Measurements from ENCODE around the gene JARID2. TPM values are rescaled to one million over a fixed set of nuclear protein-coding genes. Genes with fewer than 3 reads are reported as not detected.

JARID2 gene
- total RNA-seq, 1 donor from 2014 or later, result 8.4 TPM

DNA sequence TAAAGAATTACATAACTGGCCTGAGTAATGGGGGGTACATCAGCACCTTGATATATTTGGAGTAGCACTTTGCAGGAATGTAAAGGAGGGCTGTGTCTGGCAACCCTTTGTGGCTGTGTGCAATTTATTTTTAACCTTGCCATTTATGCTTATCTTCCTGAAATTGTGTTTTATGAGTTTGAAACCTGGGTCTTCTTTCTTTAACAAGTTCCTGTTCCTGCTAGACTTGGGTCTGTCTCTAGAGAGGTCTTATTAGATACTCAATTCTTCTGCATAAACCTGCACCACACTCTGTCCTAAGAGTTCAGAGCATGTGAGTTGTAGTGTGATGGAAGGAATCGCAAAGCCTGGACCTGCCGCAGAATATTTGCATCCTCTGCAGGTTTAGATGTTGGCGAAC, 181.0 kb downstream of the JARID2 start:
- DNase-seq (ENCODE audit: missing footprints), result no peak

DNA sequence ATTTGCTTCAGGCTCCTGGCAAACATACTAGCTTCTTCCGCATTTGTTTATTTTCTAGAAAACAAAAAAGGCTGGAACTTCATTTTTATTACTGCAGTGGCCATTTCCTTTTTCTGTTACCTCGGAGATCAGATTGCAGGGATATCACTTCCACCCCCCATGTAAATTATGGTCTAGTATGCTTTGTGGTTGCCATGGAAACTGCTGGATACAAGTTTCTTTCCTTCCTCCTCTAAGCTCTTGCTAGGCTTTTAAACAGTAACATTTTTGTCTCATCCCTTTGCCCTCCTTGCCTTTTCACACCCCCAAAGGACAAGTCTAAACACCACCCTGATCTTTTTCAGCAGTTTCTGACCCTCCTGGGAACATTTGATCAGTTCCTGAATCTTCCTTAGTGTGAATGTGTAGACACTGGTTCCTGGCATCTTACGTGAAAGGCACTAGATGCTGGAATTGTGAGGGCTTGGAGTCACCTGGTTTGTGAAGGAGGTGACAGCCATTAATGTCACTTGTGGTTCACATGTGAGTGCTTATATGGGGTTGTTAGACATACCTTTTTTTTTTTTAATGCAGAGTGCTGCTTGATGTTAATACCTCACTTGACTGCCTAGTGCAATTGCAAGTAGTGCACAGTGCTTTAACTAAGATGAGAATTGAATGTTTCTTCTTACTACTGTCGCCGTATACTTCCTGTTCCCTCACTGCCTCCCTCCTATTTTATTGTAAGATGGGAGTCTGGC, 181.6 kb downstream of the JARID2 start:
- ATAC-seq, result peak; percentile 32

More for the DNA sequence above, 181.0 kb downstream of the JARID2 start:
- intact Hi-C loops (cut with DNase I), result no loop called here
- ATAC-seq, result no peak

DNA sequence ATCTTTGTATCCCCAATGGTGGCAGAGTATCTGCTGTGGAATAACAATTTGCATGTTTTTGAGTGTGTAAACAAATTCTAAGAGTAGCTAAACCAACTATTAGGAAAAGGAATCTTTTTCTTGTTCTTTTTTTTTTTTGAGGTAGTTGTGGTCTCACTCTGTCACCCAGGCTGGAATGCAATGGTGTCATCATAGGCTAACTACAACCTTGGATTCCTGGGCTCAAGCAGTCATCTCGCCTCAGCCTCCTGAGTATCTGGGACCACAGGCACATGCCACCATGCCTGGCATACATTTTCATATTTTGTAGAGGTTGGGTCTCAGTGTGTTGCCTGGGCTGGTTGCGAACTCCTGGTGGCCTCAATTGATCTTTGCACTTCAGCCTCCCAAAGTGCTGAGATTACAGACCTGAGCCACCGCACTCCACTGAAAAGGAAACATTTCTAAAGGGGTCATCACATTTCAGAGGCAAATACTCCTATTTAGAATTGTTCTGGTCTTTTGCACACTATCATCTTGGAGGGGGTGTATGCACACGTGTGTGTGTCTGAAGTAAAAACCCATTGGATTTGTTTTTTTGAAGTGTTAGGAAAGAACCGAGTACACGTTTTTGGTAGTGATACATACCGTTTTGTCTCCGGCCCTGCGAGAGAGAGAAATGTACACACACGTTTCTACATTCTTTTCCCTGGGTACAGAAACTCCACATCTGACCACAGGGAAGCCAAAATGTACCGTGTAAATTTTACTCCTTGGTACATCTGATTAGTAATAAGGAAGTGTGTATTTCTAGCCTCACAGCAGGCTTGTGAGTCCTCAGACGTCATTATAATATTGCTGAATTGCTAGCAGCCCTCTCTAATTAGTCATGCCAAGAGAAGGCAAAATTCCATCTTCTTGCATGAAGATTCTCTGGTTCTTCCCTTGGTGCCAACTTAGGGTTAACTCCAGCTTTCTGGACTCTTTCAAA, 183.6 kb downstream of the JARID2 start:
- intact Hi-C loops (cut with DNase I), result no loop called here
- ATAC-seq (no peak), DNase-seq (ENCODE audit: missing footprints) (no peak)

More for the DNA sequence above, 181.6 kb downstream of the JARID2 start:
- intact Hi-C loops (cut with DNase I), result no loop called here
- no peak for DNase-seq (ENCODE audit: missing footprints)

DNA sequence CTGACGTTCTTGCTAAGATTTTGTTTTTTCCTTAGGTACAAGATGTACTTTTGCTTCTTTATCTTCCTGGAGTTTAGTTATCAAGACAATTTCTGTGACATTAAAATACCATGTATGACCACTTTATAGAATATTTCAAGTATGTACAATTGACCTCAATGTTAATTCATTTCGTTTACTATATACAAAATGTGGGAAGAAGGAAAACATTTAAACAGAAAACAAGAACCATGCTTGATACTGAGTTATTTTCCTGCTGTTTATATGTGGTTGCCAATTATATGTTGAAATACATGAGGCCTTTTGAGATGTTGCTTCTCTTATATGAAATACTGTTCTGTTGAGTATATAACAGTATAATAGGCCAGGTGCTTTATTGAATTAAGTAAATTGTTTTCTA, 184.3 kb downstream of the JARID2 start:
- DNase-seq (ENCODE audit: missing footprints) (no peak), ATAC-seq (no peak)
- intact Hi-C loops (cut with DNase I), result no loop called here

DNA sequence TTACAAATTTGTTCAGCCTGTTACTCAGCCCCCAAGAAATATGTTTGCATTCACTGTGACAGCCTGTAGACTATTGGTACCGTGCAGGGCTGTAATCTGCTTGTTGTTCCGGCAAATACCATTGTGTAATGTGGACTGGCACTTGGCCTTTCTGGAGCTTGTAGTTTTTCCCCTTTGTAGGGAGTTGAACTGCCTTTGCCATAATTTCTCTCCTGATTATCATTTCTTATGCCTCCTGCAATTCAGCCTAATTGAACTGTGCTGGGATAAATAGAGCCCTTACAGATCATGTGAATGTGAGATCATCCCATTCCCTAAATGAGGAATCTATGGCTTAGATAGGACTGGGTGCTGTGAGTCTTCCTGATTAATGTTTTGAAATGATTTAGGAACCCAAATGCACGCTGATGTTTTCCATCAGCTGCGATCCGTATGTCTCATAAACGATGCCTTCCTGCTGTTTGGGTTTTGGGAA, 185.1 kb downstream of the JARID2 start:
- no peak for DNase-seq (ENCODE audit: missing footprints)
- peak; percentile 40 for ATAC-seq
- intact Hi-C loops (cut with DNase I), result no loop called here

DNA sequence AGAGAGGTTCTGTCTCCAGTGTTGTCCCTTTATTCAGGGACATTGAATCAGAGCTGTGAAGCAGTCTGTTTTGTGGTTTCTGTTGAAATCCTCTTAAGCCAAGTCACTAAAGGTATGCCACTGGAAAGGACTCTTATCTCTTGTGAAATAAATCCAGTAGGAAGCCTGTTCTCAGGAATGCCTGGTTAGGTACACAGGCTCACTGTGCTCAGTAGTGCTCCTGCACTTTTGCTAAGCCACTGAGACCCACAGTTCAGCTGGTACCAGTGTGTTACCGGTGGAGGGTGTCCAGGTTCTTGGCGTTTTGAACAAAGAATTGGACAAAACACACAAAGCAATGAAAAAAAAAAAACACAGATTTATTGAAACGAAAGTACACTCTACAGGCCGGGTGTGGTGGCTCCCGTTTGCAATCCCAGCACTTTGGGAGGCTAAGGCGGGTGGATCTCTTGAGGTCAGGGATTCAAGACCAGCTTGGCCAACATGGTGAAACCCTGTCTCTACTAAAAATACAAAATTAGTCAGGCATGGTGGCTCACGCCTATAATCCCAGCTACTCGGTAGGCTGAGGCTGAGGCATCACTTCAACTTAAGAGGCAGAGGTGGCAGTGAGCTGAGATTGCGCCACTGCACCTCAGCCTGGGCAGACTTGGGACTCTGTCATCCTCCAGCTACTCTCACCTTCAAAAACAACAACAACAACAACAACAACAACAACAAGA, 186.1 kb downstream of the JARID2 start:
- intact Hi-C loops (cut with DNase I), result no loop called here
- no peak for ATAC-seq
- DNase-seq (ENCODE audit: missing footprints), result no peak

DNA sequence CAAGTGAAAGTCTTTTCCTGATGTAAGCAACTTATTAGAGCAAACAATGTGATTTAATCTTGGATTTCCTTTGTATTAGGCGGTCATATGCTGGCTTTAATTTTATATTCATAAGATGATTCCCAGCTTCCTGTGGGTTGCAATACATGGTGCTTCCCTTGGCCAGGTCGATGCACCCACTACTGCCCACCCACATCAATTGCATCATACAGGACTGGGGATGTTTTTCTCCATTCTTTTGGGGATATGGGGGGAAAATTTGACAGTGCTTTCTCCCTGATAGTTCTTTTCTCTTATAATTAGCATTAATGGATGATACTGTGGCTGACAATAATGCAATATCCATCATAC, 187.6 kb downstream of the JARID2 start:
- intact Hi-C loops (cut with DNase I), result no loop called here
- ATAC-seq, result no peak
- DNase-seq (ENCODE audit: missing footprints), result no peak

DNA sequence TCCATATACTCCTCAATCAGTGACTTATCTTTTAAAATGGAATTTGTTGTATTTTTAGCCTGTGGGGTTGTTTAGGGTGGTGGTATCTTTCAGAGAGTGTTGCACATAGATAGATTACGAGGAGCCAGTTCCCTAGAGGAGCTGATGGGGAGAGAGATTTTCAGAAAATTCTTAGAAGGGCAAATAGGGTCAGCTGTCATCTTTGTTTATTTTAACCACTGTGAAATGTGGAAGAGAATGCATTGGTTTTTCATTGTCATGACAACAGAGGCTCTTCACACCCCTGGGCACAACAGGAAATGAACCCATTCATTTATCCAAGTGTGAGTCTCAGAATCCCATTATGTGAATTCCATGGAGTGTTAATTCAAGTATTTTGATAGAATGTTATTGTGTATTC, 188.4 kb downstream of the JARID2 start:
- intact Hi-C loops (cut with DNase I), result no loop called here
- no peak for ATAC-seq

DNA sequence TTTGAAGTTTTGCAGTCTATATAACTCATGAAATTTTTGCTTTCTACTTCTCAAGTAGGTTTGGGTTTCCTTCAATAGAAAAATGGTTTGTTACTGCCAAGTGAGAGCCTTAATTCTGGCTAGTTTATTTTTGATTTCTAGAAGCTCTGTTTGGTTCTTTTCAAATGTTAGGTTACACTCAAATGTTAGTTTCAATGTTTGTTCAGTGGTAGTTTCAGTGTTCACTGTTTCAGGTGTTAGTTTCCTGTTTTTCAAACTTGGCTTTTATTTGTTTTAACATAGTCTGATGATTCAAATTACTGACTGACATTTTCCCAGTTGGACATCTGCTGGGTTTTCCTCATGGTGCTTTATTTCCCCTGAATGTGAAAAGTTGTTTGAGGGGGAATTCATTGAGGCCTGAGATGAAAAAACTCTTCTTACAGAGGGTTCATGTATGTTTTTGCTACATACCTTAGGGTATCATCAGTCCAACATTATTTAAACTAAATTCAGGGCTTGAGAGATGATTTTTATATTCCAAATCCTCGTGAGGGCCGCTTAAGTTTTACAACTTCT, 189.0 kb downstream of the JARID2 start:
- intact Hi-C loops (cut with DNase I), result no loop called here
- ATAC-seq, result no peak
- DNase-seq (ENCODE audit: missing footprints), result no peak

More for the DNA sequence above, 188.4 kb downstream of the JARID2 start:
- no peak for DNase-seq (ENCODE audit: missing footprints)

DNA sequence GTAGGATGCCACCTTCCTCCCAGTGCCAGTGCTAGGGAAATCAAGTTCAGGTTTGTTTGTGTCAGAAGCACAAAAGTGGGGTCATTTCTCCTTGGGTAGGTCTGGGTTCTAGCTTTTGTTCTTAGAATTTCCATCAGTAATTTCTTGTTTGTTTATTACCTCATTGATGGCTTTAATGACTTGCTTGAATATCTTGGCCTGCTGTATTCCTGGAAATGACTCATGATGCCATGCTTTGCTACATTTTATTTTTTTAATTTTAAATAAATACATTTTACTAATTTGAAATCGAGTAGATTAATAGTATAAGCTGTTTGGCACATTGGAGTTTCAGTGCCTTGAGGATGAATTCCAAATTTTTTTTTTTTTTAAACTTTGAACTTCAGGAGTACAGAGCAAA, 189.6 kb downstream of the JARID2 start:
- no peak for ATAC-seq
- intact Hi-C loops (cut with DNase I), result no loop called here
- DNase-seq (ENCODE audit: missing footprints), result no peak

DNA sequence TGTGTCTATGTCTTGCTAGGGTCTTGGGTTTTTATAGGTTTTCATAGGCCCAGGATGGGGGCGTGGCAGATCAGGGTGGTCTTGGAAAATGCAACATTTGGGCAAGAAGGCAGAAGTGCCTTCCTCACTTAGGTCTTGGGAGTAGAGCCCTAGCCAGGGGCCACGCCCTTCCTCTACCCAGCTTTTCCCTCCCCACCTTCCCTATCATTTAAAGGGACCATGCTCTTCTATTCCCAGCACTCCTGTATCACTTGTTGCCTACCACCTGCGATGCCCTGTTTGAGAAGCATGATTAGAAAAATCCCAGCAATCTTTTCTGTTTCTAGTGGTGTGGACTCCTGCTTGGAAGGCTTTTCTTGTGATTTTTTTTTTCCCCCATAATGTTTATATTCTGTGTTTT, 190.6 kb downstream of the JARID2 start:
- DNase-seq (ENCODE audit: missing footprints), result no peak
- no peak for ATAC-seq
- intact Hi-C loops (cut with DNase I), result no loop called here

DNA sequence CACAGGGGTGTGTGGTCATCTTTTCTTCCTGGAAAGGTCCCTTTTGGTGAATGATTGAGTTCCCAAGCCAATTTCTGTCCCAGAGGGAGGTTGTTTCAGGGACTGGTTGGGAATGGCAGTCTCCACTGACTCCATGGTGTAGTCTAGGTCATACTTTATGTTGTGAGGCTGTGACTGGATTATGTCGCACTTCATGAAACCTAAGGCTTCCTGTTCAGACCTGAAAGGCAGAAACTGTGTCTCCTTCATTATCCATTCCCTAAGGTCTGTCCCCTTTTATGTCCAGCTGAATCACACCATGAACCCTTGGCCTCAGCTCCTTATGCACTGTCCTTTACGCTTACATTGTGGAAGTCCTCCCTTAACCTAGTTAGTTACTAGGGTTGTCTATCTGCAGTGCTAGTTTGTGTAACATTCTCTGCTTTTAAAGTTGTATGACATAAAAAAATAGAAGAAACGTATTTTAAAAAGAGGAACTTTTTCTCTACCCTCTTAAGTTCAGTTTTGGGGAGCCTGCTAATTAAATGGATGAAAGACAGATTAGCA, 191.3 kb downstream of the JARID2 start:
- ATAC-seq (no peak), DNase-seq (ENCODE audit: missing footprints) (no peak)
- intact Hi-C loops (cut with DNase I), result no loop called here

DNA sequence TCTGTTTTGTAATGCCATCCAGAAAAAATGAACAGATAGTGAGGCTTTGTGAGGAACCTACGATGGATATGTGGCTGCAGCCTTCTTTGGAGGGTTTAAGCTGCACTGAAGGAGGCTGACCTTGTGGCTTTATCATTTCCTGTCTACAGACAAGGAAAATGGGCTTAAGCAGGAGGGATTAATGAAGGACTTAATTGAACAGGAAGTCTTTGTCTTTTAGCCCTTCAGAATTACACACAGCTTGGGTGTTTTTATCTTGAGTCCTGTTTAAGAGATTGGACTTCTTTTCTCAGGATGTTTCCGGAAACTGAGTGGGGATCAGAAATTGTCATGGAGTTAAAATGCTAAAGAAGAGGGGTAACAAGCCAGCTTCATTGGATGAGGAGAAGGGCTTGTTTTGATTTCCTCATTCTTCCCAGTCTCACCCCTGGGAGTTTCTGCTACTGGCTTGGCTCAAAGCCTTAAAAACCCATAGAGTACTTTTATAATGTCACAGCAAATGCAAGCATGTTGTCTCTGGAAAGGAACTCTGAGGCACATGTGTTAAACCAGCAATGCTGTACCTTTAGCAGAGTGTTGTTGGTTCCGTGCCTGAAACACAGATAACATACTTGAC, 193.6 kb downstream of the JARID2 start:
- ATAC-seq, result no peak
- DNase-seq (ENCODE audit: missing footprints), result no peak
- intact Hi-C loops (cut with DNase I), result loop anchor here (2.0 to 5.0 kb wide), 2 partner anchors 37 to 193 kb away; partner anchors contain the start of gene JARID2

DNA sequence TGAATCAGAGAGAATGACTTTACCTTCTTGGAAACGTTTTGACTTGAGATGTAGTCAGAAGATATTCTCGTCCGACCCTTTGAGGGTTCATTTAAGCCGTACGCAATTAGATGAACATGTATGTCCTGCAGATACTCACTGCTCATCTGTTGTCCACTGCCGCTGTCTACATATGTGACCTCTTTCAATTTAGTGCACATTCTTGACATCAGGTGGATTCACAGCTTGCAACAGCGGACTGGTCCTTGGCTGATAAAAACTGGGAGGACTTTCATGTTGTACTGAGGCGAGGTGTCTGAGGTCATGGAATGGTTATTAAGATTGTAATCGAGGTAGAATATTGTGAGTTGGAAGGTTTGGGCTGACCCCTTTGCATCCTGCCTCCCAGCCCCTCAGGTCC, 194.2 kb downstream of the JARID2 start:
- intact Hi-C loops (cut with DNase I), result loop anchor here (2.0 to 5.0 kb wide), 2 partner anchors 38 to 193 kb away; partner anchors contain the start of gene JARID2
- no peak for DNase-seq (ENCODE audit: missing footprints)
- no peak for ATAC-seq

DNA sequence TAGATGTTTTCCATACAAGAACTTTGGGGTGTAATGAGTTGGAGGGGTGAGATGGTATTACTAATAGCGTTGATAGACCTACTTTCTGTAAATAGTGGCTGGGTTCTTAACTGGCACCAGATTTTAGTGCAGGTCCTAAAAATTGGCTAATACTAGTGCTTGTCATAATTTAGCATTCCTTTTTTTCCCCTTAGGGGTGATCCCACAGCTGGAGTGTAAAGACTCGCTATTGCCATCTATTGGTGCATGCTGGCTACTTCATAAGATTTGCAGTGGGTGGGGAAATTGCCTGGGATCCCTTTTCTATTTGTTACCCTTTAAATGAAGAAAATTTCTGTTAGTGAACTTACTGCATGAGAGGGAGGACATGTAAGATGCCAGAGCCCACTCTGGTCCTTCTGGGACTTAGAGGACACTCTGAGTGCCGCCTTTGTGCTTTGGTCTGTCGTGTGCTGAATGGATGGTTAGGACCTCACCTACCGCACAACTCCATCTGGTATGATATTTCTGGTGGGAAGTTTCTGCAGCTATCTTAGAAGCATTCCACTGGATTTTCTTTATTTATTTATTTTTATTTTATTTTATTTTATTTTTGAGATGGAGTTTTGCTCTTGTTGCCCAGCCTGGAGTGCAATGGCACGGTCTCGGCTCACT, 195.5 kb downstream of the JARID2 start:
- intact Hi-C loops (cut with DNase I), result loop anchor here (2.0 to 5.0 kb wide), 2 partner anchors 39 to 195 kb away; partner anchors contain the start of gene JARID2
- DNase-seq (ENCODE audit: missing footprints), result no peak
- ATAC-seq, result peak; percentile 84

DNA sequence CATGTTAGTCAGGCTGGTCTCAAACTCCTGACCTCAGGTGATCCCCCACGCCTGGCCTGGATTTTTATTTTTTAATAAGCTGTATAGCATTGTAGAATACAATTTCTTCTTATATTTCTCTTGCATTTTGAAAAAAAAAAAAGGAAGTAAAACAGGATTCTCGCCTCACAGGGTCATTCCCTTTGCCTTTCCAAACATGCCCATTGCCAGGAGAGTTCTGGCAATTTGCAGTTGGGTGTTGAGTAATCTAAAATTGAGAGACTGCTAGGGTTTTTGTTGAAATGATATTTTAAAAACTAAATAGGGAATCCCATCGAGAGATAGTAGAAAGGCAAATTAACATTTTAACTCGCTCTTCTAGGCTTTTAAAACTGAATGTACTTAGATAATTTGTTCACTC, 196.1 kb downstream of the JARID2 start:
- ATAC-seq (peak; percentile 35), DNase-seq (ENCODE audit: missing footprints) (no peak)
- intact Hi-C loops (cut with DNase I), result loop anchor here (2.0 to 5.0 kb wide), 2 partner anchors 40 to 195 kb away; partner anchors contain the start of gene JARID2

DNA sequence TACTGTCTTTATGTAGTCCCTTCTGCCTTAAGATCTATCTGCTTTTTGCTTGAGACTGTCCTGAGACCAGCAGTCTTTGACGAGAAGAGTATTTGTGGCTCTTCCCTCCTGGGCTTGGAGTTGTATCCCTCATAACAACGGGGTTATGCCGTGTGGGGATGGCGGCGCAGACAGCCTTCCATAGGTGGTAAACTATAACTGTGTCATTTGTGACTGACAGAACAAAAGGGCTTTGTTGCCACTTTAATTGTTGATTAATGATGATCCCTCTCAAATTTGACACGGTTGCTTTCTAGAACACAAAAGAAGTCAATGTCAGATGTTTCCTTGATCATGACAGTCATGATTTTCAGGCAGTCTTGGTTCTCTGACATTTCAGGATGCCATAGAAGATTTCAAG, 196.6 kb downstream of the JARID2 start:
- intact Hi-C loops (cut with DNase I), result loop anchor here (5.0 kb wide), 1 partner anchor 40 kb away; no protein-coding TSS in a partner anchor
- DNase-seq (ENCODE audit: missing footprints) (no peak), ATAC-seq (no peak)
